ENCODE results near the gene RAB11FIP4. TPM values are rescaled to one million over a fixed set of nuclear protein-coding genes. Genes with fewer than 3 reads are reported as not detected.

The RAB11FIP4 gene
- total RNA-seq, 1 donor from 2014 or later = 21.2 TPM

DNA sequence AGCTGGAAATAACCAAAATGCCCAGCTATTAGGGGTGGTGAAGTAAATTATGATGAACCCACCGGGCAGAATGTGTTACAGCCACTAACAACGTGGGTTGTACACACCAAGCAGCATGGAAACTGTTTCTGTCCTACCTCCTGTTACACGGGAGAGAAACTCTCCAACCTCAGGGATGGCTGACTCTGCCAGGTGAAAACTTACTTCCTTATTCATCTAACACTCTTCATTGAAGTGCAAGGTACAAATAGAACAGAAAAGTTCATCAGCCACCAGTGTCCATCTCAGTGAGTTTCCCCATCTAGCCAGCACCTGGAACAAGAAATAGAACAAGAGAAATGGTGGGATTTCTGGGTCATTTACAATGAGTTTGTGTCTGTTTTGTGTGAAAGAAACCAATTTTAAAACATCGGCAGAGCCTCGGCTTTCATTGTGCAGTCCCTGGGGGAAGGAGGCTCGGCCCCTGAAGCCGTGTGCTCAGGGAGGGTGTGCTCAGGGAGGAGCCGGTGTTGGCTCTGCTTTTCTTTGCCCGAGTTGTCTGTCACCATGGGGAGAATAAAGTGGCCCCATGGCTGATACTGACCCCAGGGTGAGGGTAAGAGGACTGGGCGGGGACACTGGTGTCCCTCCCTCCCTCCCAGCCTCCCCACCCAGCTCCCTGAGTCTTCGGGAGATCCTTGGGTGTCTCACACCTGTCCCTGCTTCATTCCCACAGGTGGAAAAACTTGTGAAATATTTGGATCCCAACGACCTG, 39.8 kb downstream of the RAB11FIP4 start:
- H3K9me3 Mint-ChIP-seq = peaks cover 3% of the 10 kb centered on the region
- no peak overlapping the region for H3K4me3 Mint-ChIP-seq
- no peaks in the 10 kb centered on the region for H3K4me1 Mint-ChIP-seq
- TF ChIP-seq, protein P1, sequence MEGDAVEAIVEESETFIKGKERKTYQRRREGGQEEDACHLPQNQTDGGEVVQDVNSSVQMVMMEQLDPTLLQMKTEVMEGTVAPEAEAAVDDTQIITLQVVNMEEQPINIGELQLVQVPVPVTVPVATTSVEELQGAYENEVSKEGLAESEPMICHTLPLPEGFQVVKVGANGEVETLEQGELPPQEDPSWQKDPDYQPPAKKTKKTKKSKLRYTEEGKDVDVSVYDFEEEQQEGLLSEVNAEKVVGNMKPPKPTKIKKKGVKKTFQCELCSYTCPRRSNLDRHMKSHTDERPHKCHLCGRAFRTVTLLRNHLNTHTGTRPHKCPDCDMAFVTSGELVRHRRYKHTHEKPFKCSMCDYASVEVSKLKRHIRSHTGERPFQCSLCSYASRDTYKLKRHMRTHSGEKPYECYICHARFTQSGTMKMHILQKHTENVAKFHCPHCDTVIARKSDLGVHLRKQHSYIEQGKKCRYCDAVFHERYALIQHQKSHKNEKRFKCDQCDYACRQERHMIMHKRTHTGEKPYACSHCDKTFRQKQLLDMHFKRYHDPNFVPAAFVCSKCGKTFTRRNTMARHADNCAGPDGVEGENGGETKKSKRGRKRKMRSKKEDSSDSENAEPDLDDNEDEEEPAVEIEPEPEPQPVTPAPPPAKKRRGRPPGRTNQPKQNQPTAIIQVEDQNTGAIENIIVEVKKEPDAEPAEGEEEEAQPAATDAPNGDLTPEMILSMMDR (IDR thresholded peaks at IDR 0.05; ENCODE audit: unreplicated experiment) = no peak
- no peak overlapping the region for H3K27ac Mint-ChIP-seq
- H3K36me3 Mint-ChIP-seq = no peaks in the 10 kb centered on the region
- peaks cover 34% of the 10 kb centered on the region for H3K27me3 Mint-ChIP-seq (ENCODE audit: low read depth)
- DNase-seq (ENCODE audit: low spot score in 2 of 2, unreplicated experiment in 2 of 2) = no peak

DNA sequence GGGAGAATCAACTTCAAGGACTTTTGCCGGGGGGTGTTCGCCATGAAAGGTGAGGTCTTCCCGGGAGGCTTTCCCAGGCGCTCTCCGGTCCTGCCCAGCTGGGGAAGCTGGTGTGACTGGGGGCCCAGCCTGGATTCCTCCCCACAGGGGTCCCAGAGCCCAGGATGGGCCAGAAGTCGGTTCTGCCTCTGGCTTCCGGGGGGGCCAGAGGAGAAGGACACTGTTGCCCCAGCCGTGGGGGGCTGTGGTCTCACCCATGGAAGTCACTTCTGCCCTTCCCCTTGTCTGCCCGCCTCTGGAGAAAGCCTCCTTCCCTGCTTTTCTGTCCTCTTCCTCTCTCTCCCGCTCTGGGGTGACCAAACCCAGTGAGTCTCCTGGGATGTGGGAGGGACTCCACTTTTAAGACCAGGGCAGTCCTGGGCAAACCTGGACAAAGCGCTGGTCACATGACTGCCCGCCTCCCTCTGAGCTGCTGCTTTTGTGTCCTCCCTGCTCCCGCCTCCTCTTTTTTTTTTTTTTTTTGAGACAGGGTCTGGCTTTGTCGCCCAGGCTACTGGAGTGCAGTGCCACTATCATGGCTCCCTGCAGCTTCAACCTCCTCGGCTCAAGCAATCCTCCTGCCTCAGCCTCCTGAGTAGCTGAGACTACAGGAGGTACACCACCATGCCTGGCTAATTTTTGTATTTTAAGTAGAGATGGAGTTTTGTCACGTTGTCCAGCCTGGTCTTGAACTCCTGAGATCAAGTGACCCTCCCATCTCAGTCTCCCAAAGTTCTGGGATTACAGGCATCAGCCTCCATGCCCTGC, 40.6 kb downstream of the RAB11FIP4 start:
- Mint-ChIP-seq H3K9me3 (peaks cover 3% of the 10 kb centered on the region), H3K4me3 (no peak overlapping the region), H3K4me1 (no peaks in the 10 kb centered on the region), H3K27me3 (ENCODE audit: low read depth) (peaks cover 34% of the 10 kb centered on the region), H3K36me3 (no peaks in the 10 kb centered on the region), H3K27ac (no peak overlapping the region)
- TF ChIP-seq, protein P1 (IDR thresholded peaks at IDR 0.05; ENCODE audit: unreplicated experiment) = no peak
- DNase-seq (ENCODE audit: low spot score in 2 of 2, unreplicated experiment in 2 of 2) = no peak

DNA sequence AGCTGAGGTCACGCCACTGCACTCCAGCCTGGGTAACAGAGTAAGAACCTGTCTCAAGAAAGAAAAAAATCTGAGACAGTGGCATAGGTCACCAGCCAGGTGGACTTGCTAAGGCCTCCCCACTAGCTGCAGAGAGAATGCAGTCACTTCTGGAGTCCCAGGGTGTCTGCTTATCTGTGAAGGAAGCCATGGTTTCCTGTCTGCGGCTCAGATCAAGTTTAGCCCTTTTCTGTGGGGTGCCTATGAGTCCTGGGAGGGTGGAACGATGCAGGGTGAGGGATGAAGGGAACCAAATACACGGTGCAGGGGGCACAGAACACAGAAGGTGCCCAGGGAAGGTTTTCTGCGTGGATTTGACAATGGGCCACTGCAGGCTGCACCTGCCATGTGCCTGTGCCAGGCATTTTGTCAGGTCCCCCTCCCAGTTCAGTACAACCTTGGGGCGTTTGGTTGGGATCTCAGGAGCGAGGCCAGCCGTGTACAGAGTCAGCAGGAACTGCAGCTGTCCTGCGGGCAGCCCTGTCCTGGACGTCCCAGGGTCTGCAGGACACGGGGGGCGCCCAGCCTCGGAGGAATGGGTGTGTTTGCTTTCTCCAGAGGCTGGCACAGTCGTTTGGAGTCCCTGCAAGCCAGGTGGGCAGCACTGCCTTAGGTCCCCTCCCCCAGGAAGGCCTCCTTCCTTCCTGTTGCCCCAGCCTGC, 41.8 kb downstream of the RAB11FIP4 start:
- Mint-ChIP-seq H3K27me3 (ENCODE audit: low read depth) (peaks cover 35% of the 10 kb centered on the region), H3K36me3 (no peaks in the 10 kb centered on the region), H3K4me3 (no peak overlapping the region), H3K27ac (no peak overlapping the region), H3K9me3 (peaks cover 3% of the 10 kb centered on the region), H3K4me1 (no peaks in the 10 kb centered on the region)
- no peak for DNase-seq (ENCODE audit: low spot score in 2 of 2, unreplicated experiment in 2 of 2)
- TF ChIP-seq, protein P1 (IDR thresholded peaks at IDR 0.05; ENCODE audit: unreplicated experiment) = no peak

DNA sequence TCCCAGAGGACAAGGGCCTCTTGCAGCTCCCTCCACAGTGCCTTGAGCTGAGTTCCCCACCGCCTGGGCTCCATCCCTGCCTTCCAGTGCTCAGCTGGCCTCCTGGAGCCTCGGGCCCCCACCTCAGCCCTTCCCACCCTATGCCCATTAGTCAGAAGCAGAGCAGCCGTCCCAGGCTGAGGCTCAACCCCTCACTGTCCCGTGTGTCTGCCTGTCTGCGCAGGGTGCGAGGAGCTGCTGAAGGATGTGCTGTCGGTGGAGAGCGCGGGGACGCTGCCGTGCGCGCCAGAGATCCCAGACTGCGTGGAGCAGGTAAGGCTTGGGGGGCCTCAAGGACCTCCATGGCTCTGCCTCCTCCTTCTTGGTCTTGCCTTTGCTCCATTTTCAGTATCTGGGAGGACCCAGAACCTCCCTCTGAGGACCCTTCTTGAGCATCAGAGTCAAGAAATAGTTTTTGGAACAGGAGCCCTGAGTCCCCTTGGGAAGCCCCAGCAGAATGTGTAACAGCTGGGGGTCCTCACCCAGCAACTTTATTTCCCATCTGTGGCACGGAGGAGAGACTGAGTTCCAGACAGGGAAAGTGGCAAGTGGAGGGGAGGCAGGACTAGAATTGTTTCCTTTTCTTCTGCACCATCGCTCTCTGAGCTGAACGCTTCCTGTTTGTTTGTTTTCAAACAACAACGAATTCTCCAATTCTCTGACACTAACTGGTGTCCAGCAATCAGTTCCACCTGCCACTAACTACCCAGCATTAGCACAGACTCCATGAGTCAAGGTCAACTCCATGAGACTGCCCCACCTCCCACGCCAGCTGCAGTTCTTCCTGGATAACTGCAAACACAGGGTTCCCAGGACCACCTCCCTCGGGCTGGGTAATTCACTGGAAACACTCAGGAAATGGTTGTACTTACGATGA, 42.6 kb downstream of the RAB11FIP4 start:
- DNase-seq (ENCODE audit: low spot score in 2 of 2, unreplicated experiment in 2 of 2) = no peak

More for the DNA sequence above, 42.6 kb downstream of the RAB11FIP4 start:
- H3K36me3 Mint-ChIP-seq = no peaks in the 10 kb centered on the region
- H3K27me3 Mint-ChIP-seq (ENCODE audit: low read depth) = peaks cover 38% of the 10 kb centered on the region
- H3K9me3 Mint-ChIP-seq = peaks cover 3% of the 10 kb centered on the region
- H3K27ac Mint-ChIP-seq = no peak overlapping the region
- TF ChIP-seq, protein P1 (IDR thresholded peaks at IDR 0.05; ENCODE audit: unreplicated experiment) = no peak
- H3K4me1 Mint-ChIP-seq = no peaks in the 10 kb centered on the region
- no peak overlapping the region for H3K4me3 Mint-ChIP-seq
